NCI-H748 (cell line): Measurements from ENCODE around the gene LETM1.
A peak's percentile ranks its signal among the peaks of the same experiment; 100 is the strongest.

Source experiments
- DNase-seq: peaks from one replicate; lab custom pipeline; 2025; ENCODE audit not compliant: unreplicated experiment; lab: John Stamatoyannopoulos, UW

The LETM1 gene

GRCh38 chr4:1873291-1873690 is 17.3 kb upstream of the LETM1 start:
- no peak for DNase-seq

- no peak for DNase-seq
Observed at GRCh38 chr4:1872870-1873269, 16.9 kb upstream of the LETM1 start.

GRCh38 chr4:1871471-1872021 is 15.6 kb upstream of the LETM1 start:
- DNase-seq: peak; percentile 24

GRCh38 chr4:1870578-1871443 is 14.9 kb upstream of the LETM1 start, which contains the start of gene NSD2:
NSD2 (plus strand) TSS chr4:1871393; CDS start chr4:1900655, 29,262 bp downstream.
- peak; percentile 82 for DNase-seq

GRCh38 chr4:1870328-1870577 is 14.3 kb upstream of the LETM1 start:
- DNase-seq: peak; percentile 69

- no peak for DNase-seq
Observed at GRCh38 chr4:1869530-1870327, 13.8 kb upstream of the LETM1 start.

- no peak for DNase-seq
Observed at GRCh38 chr4:1868912-1869311, 13.0 kb upstream of the LETM1 start.

GRCh38 chr4:1868293-1868692 is 12.3 kb upstream of the LETM1 start:
- no peak for DNase-seq

GRCh38 chr4:1866189-1866661 is 10.3 kb upstream of the LETM1 start:
- DNase-seq: no peak

GRCh38 chr4:1864076-1865008 is 8.4 kb upstream of the LETM1 start:
- DNase-seq: no peak

GRCh38 chr4:1863297-1864033 is 7.5 kb upstream of the LETM1 start:
- no peak for DNase-seq

- DNase-seq: no peak
Observed at GRCh38 chr4:1862961-1863296, 7.0 kb upstream of the LETM1 start.

GRCh38 chr4:1862055-1862911 is 6.3 kb upstream of the LETM1 start:
- DNase-seq: no peak

GRCh38 chr4:1859389-1859753 is 3.4 kb upstream of the LETM1 start:
- no peak for DNase-seq

GRCh38 chr4:1857931-1858330 is 2.0 kb upstream of the LETM1 start:
- DNase-seq: no peak

GRCh38 chr4:1856943-1857699 is 1.2 kb upstream of the LETM1 start:
- DNase-seq: peak; percentile 3

GRCh38 chr4:1855333-1856070 is 454 bp downstream of the LETM1 start:
- DNase-seq: no peak

- DNase-seq: no peak
Observed at GRCh38 chr4:1854752-1855151, 1.2 kb downstream of the LETM1 start.
